T47D (cell line): Measurements from ENCODE around the gene TCP11.
"Not testable (repeated sequence)": the region's sequence is repeated elsewhere in the genome, so short reads cannot be mapped to it uniquely, and the experiment has no call there.

Source experiments
- DNase-seq, 2 experiments: peaks; one replicate each; pipeline versions ENCODE4 v3.0.0 to v3.0.0-alpha.2; 2011 to 2012; ENCODE audit warnings: low read depth in 1 of 2, low spot score in 1 of 2
- JUND ChIP-seq: IDR thresholded peaks from 2 replicates; pipeline ENCODE4 v1.6.1; 2012; ENCODE audit warnings: low read depth
- in situ Hi-C: cut with HindIII; loops from 2 replicates; pipeline ENCODE4 v1.10.0; 2016; ENCODE audit warnings: low sequenced_read_pairs, low pct_unique_long_range_greater_than_20kb

TCP11 gene

DNA sequence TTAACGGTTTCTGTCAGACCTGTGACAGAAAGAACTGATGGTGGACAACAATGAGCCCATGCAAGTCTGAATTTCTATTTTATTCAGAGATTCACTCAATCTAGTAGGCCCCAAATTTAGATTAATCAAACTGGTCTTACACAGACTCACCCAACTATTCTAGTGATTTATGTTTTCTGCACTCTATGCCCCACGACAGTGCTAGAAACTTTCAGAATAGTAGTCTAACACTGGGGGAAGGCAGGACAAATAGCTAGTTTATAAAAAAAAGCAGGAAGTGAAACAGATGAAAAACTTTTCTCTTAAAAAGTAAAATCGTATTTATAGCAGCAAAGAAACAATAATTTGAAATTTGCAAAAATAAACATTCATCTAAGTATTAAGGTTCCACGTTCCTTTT is 5.0 kb downstream of the TCP11 start:
- no peak for TF ChIP-seq JUND
- no peak for DNase-seq
- in situ Hi-C loops, result no loop called here

DNA sequence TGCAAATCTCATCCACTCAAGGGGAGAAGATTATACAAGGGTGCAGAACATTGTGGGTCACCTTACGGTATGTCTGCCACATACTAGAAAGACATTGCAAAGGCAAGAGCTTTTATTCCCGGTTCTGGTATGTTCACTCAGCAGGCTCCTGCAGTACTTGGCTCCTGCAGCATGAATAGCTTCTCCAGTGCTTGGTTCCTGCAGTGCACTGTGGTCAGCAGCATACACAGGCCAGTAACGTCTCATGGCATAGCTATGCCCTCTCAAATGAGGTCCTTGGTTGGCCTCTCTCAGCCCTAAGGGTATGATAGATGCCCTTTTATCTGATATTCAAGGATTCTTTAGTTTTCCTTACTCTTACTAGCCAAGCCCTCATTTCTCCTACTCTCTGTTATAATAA is 12.6 kb downstream of the TCP11 start:
- in situ Hi-C loops, result no loop called here
- TF ChIP-seq JUND, result no peak
- DNase-seq, result no peak

DNA sequence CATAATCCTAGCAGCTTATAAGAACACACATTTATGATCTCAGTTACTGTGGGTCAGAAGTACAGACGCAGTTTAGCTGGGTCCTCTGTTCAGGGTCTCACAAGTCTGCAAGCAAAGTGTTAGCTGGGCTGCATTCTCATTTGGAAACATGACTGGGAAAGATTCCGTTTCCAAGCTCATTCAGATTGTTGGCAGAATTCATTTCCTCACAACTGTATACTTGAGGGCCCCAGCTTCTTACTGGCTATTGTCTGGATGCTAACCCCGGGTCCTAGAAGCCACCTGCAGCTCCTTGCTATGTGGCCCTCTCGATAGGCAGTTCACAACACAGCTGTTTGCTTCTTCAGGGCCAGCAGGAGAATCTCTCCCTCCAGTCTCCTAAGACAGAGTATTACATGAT is 13.1 kb downstream of the TCP11 start:
- in situ Hi-C loops, result no loop called here
- DNase-seq, result no peak
- no peak for TF ChIP-seq JUND

DNA sequence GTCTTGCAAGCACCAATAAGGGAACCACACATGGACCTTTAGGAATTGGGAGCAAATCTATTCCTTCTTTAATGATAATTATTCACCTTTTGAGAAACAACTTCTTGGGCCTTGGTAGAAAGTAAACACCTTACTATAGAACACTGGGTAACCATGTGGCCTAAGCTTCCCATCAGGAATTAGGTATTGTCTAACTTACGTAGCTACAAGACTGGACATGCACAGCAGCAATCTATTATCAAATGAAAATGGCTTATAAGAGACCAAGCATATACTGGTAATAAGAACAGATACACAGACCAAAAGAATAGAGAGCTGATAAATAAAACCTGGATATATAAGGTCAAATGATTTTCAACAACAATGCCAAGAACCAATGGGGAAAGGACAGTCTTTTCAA is 16.8 kb downstream of the TCP11 start:
- in situ Hi-C loops, result no loop called here

DNA sequence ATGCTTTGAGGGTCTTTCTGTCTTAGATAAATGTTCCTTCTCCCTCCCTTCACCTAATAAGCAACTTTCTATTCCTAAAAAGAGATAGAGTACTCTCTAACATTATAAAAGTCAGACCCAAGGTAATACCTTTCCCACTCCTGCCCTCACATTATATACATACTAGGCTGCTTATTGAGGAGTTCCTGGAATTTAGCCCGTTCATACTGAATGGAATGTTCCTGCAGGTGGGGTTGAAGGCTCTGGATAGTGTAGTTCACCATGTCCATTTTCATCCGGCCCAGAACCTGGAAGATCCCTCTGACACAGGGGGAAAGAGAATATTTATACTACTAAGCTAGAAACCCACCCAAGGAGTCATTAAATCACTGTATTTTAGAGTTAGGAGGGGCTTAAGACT is 20.4 kb downstream of the TCP11 start:
- no peak for DNase-seq
- no peak for TF ChIP-seq JUND
- in situ Hi-C loops, result no loop called here

More for the DNA sequence above, 16.8 kb downstream of the TCP11 start:
- no peak for DNase-seq
- TF ChIP-seq JUND, result no peak

DNA sequence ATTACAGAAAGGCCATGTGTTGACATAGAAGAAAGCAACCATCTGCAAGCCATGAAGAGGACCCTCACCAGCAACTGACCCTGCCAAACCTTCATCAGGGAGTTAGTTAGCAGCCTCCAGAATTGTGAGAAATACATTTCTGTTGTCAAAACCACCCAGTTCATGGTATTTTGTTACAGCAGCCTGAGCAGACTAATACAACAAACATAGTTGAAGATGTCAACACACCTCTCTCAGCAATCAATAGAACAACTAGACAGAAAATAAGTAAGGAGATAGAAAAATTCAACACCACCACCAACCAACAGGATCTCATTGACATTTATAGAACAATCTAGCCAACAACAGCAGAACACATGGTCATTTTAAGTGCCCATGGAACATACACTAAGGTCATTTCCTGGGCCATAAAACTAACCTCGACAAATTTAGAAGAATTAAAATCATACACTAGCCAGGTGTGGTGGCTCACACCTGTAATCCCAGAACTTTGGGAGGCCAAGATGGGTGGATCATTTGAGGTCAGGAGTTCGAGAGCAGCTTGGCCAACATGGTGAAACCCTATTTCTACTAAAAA is 32.7 kb downstream of the TCP11 start:
- TF ChIP-seq JUND, result no peak
- DNase-seq, result no peak
- in situ Hi-C loops, result no loop called here

DNA sequence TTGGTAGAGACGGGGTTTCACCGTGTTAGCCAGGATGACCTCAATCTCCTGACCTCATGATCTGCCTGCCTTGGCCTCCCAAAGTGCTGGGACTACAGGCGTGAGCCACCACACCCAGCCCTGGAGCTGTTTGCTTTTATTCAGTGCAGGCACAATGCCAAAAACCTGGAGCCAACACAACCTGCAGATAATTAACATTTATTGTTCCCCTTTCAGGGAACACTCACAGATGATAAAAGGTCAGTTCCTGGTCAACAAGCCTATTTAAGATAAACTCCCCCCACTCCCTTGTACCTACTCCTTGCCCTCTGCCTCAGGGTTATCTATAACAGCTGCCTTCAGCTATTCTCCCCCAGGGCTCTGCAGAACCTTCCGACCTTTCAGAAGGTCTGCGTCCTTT is 33.4 kb downstream of the TCP11 start:
- in situ Hi-C loops, DNase-seq: not testable (repeated sequence)

DNA sequence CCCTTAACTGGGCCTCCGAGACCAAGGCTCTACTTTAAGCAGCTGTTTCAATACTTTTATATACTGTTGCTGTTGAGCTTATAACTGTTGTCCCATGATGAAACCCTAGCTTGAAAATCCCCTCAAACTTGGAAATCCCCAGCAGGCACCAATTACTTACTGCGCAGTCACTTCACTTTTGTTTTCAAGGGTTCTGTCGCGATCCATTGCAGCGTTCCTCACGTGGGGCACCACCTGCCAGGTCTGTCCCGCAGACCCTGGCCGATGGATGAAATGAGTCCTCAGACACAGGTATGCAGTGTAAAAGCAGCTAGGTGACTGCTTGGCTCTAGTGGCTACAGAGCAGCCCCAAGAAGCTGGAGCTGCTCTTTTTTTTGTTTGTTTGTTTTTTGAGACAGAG is 33.9 kb downstream of the TCP11 start:
- in situ Hi-C loops, DNase-seq: not testable (repeated sequence)

DNA sequence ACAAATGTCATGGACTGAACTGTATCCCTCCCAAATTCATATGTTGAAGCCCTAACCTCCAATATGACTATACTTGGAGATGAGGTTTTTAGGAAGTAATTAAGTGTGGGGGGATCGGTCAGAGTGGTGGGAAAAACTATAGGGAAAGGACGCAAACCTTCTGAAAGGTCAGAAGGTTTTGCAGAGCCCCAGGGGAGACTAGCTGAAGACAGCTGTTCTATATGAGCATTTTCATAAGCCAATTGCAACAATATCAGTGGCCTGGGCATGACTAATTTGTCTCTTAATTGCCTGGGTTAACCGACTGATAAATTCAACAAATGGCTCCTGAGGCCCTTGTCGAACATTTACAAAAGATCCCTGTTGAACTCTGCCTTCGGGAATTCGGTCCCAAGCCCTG is 35.1 kb downstream of the TCP11 start:
- DNase-seq, in situ Hi-C loops: not testable (repeated sequence)

DNA sequence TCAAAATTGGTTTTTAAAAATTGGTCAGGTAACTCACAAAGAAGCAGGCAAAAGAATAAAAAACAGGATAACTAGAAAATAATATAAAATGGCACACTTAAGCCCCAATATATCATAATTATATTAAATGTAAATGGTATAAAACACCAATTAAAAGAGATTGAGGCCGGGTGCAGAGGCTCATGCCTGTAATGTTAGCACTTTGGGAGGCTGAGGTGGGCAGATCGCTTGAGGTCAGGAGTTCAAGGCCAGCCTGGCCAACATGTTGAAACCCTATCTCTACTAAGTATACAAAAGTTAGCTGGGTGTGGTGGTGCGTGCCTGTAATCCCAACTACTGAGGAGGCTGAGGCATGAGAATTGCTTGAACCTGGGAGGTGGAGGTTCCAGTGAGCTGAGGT is 36.1 kb downstream of the TCP11 start:
- in situ Hi-C loops, result no loop called here
- no peak for DNase-seq
- no peak for TF ChIP-seq JUND

DNA sequence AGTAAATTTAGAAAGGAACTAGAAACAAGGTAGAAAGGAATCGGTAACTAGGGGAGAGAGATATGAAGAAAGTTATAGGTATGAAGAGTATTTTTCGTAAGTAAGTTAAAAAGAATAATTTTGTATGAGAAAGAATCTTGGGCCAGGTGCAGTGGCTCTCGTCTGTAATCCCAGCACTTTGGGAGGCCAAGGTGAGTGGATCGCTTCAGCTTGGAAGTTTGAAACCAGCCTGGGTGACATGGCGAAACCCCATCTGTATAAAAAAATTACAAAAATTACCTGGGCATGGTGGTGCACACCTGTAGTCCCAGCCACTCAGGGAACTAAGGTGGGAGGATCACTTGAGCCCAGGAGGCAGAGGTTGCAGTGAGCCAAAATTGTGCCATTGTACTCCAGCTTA is 42.0 kb downstream of the TCP11 start:
- in situ Hi-C loops, result no loop called here
- DNase-seq, result no peak
- TF ChIP-seq JUND, result no peak

DNA sequence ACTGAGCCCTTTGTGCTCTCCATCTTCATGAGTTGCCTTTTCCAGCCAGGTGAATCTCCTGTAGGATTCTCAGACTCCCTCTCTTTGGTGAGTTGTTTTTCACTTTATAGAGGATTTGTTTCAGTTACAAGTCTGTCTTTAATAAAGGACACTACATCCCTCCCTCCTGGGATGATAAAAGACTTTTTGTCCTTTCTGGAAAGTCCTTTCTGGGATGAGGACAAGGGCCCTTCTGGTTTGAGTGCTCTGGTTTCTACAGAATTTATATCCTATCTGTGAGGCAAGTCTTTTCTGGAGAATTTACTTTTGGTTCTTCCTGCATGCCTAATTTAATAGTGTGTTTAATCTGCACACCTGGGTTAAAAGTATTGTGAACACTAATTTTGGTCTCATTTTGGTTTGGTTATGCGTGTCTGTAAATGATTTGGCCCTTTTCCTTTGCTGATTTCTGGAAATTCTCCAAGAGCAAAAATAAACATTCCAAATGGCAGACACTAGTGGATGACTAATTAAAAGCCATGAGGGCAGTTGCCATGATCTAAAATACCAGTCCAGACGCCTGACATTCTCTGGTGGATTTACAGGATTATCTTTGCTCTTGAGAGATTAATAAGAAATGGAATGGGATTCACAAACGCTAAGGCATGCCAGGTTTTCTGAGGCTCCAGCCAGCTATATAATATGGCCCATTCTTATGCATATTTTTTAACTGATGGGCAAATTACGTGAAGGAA is 44.8 kb downstream of the TCP11 start:
- in situ Hi-C loops, result no loop called here
- peak in 1 of 2 experiments; percentile 11 for DNase-seq
- no peak for TF ChIP-seq JUND

DNA sequence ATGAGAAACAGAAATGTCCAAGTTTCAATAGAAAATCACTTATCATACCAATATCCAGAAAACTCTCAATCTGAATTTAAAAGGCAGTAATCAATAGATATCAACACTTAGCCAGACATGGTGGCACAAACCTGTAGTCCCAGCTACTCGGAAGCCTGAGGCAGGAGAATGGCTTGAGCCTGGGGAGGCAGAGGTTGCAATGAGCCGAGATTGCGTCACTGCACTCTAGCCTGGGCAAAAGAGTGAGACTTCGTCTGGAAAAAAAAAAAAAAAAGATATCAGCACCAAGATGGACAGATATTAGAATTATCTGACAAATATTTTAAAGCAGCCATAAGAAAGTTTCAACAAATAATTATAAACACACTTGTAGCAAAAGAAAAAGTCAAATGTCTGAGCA is 47.0 kb downstream of the TCP11 start:
- DNase-seq, result no peak
- in situ Hi-C loops, result no loop called here
- no peak for TF ChIP-seq JUND

DNA sequence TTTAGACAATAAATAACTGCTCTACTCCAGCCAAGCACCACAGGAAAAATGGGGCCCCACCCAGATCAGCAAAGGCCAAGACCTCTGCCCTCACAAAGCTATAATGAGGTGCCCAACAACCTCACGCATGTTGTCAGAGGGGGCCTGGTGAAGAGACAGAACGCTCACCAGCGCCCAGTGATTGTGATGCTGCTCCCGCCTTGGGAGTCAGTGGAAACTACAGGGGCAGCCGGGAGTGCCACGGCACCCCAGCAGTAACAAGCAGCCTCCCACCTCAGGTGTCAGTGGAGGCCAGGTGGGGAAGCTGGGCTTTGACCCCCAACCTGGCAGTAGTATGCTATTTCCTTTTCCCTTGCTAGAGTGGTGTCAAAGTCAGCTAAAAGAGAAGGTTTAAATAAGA is 47.4 kb downstream of the TCP11 start:
- in situ Hi-C loops, result no loop called here
- no peak for TF ChIP-seq JUND
- DNase-seq, result no peak

DNA sequence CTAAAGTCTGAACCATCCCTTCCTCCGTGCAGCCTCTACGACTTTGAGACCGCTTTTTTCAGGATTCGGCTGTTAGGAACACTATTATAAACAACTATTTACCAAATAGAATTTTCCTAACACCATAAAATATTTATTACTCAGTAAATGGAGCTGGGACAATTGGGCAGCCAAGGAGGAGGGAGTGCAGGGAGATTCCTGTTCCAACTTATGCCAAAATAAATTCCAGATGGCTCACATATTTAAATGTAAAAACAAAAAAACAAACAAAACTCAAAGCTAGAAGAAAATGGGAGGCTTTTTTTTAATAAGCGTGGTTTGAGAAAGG is 48.1 kb downstream of the TCP11 start:
- in situ Hi-C loops, result no loop called here
- no peak for TF ChIP-seq JUND
- no peak for DNase-seq
